ENCODE results near the gene SLMAP. TPM values are rescaled to one million over a fixed set of nuclear protein-coding genes. Genes with fewer than 3 reads are reported as not detected.

The SLMAP gene
- total and polyA plus RNA-seq, 7 donors = 31.2 to 180 (median 106) TPM

- H3K4me3 ChIP-seq = no peak overlapping the region
- no peaks in the 10 kb centered on the region for H3K36me3 ChIP-seq (ENCODE audit: insufficient read depth in 1 of 2, low read depth in 1 of 2)
- no peaks in the 10 kb centered on the region for H3K9me3 ChIP-seq
- no peaks in the 10 kb centered on the region for H3K27me3 ChIP-seq (ENCODE audit: insufficient read depth in 3 of 3, low read length in 2 of 3)
- no peaks in the 10 kb centered on the region for H3K4me1 ChIP-seq
- no peak for TF ChIP-seq CTCF (IDR thresholded peaks at IDR 0.05)
- H3K27ac ChIP-seq = no peak overlapping the region
- intact Hi-C loops (cut with DNase I) = no loop called here
- DNase-seq (no peak), ATAC-seq (no peak)
- 42 to 50% (median 42%) methylated on average over 4 of the region's 4 CpGs for WGBS, 3 donors
Measured at GRCh38 chr3:57966829-57967228, 210.7 kb downstream of the SLMAP start.

GRCh38 chr3:57967590-57967989 is 211.5 kb downstream of the SLMAP start:
- no peaks in the 10 kb centered on the region for H3K36me3 ChIP-seq (ENCODE audit: insufficient read depth in 1 of 2, low read depth in 1 of 2)

GRCh38 chr3:57968501-57968900 is 212.4 kb downstream of the SLMAP start:
- TF ChIP-seq CTCF (IDR thresholded peaks at IDR 0.05) = no peak
- intact Hi-C loops (cut with DNase I) = no loop called here
- ATAC-seq = no peak
- 94 to 95% (median 94%) methylated on average over 5 of the region's 5 CpGs for WGBS, 3 donors
- Histone ChIP-seq H3K27ac (no peak overlapping the region), H3K4me1 (no peaks in the 10 kb centered on the region), H3K9me3 (no peaks in the 10 kb centered on the region), H3K36me3 (ENCODE audit: insufficient read depth in 1 of 2, low read depth in 1 of 2) (no peaks in the 10 kb centered on the region), H3K27me3 (ENCODE audit: insufficient read depth in 3 of 3, low read length in 2 of 3) (no peaks in the 10 kb centered on the region), H3K4me3 (no peak overlapping the region)
- no peak for DNase-seq

More at GRCh38 chr3:57967590-57967989, 211.5 kb downstream of the SLMAP start:
- H3K27me3 ChIP-seq (ENCODE audit: insufficient read depth in 3 of 3, low read length in 2 of 3) = no peaks in the 10 kb centered on the region
- intact Hi-C loops (cut with DNase I) = no loop called here
- DNase-seq (no peak), ATAC-seq (no peak)
- WGBS, 3 donors = 69 to 71% (median 70%) methylated on average over 9 of the region's 9 CpGs
- H3K27ac ChIP-seq = no peak overlapping the region
- H3K4me1 ChIP-seq = no peaks in the 10 kb centered on the region
- no peak overlapping the region for H3K4me3 ChIP-seq
- no peak for TF ChIP-seq CTCF (IDR thresholded peaks at IDR 0.05)
- H3K9me3 ChIP-seq = no peaks in the 10 kb centered on the region

DNA sequence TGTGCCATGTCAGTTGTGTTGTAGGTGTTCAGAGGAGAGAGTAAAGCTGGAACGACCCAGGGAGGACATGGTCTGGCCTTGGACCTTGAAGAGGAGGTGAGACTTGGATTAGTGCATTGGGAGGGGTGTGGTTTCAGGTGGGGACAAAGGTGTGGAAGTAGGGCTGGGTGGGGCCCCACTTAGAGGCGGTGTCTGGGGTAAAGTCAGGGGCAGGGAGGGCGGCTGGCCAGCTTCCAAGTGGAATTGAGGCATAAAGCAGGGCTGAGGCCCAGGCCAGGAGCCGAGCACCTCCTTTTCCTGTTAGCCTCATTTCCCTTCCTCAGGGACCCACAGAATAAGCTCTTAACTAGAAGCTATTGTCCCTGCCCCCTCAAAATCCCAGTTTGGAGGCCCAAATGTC is 215.9 kb downstream of the SLMAP start:
- no peaks in the 10 kb centered on the region for H3K4me1 ChIP-seq
- TF ChIP-seq CTCF (IDR thresholded peaks at IDR 0.05) = no peak
- DNase-seq = no peak
- WGBS, 3 donors = 59 to 70% (median 61%) methylated on average over 4 of the region's 4 CpGs
- intact Hi-C loops (cut with DNase I) = no loop called here
- H3K9me3 ChIP-seq = no peaks in the 10 kb centered on the region
- H3K4me3 ChIP-seq = no peak overlapping the region
- H3K36me3 ChIP-seq (ENCODE audit: insufficient read depth in 1 of 2, low read depth in 1 of 2) = no peaks in the 10 kb centered on the region
- ATAC-seq = no peak
- H3K27ac ChIP-seq = peak overlapping the region; percentile 10
- H3K27me3 ChIP-seq (ENCODE audit: insufficient read depth in 3 of 3, low read length in 2 of 3) = no peaks in the 10 kb centered on the region

DNA sequence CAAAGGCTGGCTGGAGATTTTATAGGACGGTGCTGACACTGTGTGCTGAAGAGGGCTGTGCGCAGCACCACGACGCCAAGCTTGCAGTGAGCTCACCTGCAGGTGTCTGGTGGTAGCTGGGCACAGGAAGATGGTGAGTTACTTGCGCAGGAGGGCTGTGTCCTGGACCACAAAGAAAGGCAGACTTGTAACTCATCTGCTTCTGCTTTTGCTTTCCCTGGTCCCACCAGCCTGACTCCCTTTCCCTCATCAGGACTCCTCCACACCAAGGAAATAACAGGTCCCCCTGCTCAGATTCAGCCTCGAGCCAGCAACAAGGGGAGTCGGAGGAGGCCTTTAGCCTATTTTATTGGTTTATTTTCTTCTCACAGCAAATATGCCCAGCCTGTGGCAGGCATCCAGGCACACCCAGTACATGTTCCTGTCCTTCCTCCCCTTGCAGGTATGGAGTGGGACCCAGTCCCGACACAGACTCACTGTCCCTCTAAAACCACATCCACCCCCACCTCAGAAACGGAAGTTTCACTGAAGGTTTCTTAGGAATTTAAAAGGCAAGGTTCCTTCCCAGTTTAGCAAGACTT is 216.5 kb downstream of the SLMAP start:
- WGBS, 3 donors = 55 to 80% (median 73%) methylated on average over 9 of the region's 9 CpGs

More for the DNA sequence above, 216.5 kb downstream of the SLMAP start:
- intact Hi-C loops (cut with DNase I) = no loop called here
- TF ChIP-seq CTCF (IDR thresholded peaks at IDR 0.05) = no peak
- no peaks in the 10 kb centered on the region for H3K4me1 ChIP-seq
- H3K36me3 ChIP-seq (ENCODE audit: insufficient read depth in 1 of 2, low read depth in 1 of 2) = no peaks in the 10 kb centered on the region
- DNase-seq (no peak), ATAC-seq (no peak)
- peak overlapping the region; percentile 1 for H3K27ac ChIP-seq
- H3K27me3 ChIP-seq (ENCODE audit: insufficient read depth in 3 of 3, low read length in 2 of 3) = no peaks in the 10 kb centered on the region
- H3K4me3 ChIP-seq = no peak overlapping the region
- no peaks in the 10 kb centered on the region for H3K9me3 ChIP-seq

Data from psoas muscle (tissue), 8 donors.